ENCODE data around the gene ACTRT2. TPM values are rescaled to one million over a fixed set of nuclear protein-coding genes. Genes with fewer than 3 reads are reported as not detected.

The ACTRT2 gene
- total RNA-seq, 4 donors from 2014 or later = not detected

DNA sequence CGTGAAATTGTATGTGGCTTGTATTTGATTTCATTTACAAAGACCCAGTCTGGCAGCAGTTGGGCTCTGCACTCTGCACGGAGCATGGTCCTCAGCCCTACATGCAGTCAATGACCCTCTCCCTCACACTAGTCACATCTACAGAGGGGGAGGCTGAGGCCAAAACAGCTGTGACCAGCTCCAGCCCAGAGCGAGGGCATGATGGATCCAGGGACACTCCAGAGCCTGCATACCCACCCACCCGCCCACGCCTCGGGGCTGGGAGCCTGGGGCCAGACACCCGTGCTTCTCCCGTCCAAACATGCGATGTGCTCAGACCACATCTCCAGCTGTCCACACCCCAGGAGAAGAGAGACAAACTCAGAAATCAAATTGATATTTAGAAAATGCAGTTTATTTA lies 33.8 kb downstream of the ACTRT2 start:
- no peak for TF ChIP-seq POLR2A (IDR thresholded peaks at IDR 0.05; ENCODE audit: low read depth)
- TF ChIP-seq, protein P1, sequence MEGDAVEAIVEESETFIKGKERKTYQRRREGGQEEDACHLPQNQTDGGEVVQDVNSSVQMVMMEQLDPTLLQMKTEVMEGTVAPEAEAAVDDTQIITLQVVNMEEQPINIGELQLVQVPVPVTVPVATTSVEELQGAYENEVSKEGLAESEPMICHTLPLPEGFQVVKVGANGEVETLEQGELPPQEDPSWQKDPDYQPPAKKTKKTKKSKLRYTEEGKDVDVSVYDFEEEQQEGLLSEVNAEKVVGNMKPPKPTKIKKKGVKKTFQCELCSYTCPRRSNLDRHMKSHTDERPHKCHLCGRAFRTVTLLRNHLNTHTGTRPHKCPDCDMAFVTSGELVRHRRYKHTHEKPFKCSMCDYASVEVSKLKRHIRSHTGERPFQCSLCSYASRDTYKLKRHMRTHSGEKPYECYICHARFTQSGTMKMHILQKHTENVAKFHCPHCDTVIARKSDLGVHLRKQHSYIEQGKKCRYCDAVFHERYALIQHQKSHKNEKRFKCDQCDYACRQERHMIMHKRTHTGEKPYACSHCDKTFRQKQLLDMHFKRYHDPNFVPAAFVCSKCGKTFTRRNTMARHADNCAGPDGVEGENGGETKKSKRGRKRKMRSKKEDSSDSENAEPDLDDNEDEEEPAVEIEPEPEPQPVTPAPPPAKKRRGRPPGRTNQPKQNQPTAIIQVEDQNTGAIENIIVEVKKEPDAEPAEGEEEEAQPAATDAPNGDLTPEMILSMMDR (IDR thresholded peaks at IDR 0.05) = no peak
- intact Hi-C loops (cut with DNase I) = no loop called here
- Histone ChIP-seq H3K4me1 (no peaks in the 10 kb centered on the region), H3K4me3 (no peak overlapping the region), H3K36me3 (no peaks in the 10 kb centered on the region), H3K27me3 (peaks cover 0 to 77% (median 0%) of the 10 kb centered on the region in 4 donors), H3K27ac (replicated peaks in 1 of 4) (no peak overlapping the region), H3K9me3 (peaks cover 0 to 5% (median 0%) of the 10 kb centered on the region in 4 donors)
- DNase-seq (ENCODE audit: extremely low spot score) = no peak
- 67% methylated on average over 9 of the region's 9 CpGs for WGBS

DNA sequence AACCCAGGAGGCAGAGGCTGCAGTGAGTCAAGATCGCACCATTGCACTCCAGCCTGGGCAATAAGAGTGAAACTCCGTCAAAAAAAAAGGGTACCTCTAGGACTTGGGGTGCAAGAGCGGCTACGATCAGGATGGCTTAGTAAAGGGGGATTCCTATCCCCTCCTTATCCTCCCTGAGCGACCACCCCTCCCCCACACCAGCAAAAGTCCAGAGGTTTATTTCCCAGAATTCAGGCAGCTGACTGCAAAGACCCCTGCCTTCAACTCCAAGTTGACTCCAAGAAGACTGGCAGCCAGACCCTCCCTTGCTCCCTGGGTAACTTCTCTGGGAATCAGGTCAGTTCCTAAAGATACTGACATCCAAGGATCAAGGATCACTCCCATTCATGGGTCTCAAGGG lies 35.4 kb downstream of the ACTRT2 start:
- 85% methylated on average over 5 of the region's 5 CpGs for WGBS
- no peak for DNase-seq (ENCODE audit: extremely low spot score)
- Histone ChIP-seq H3K4me1 (no peaks in the 10 kb centered on the region), H3K36me3 (no peaks in the 10 kb centered on the region), H3K27me3 (peaks cover 0 to 77% (median under 1%) of the 10 kb centered on the region in 4 donors), H3K9me3 (peaks cover 0 to 5% (median 0%) of the 10 kb centered on the region in 4 donors), H3K27ac (replicated peaks in 1 of 4) (no peak overlapping the region), H3K4me3 (no peak overlapping the region)
- intact Hi-C loops (cut with DNase I) = no loop called here
- no peak for TF ChIP-seq EP300 (IDR thresholded peaks at IDR 0.05)

DNA sequence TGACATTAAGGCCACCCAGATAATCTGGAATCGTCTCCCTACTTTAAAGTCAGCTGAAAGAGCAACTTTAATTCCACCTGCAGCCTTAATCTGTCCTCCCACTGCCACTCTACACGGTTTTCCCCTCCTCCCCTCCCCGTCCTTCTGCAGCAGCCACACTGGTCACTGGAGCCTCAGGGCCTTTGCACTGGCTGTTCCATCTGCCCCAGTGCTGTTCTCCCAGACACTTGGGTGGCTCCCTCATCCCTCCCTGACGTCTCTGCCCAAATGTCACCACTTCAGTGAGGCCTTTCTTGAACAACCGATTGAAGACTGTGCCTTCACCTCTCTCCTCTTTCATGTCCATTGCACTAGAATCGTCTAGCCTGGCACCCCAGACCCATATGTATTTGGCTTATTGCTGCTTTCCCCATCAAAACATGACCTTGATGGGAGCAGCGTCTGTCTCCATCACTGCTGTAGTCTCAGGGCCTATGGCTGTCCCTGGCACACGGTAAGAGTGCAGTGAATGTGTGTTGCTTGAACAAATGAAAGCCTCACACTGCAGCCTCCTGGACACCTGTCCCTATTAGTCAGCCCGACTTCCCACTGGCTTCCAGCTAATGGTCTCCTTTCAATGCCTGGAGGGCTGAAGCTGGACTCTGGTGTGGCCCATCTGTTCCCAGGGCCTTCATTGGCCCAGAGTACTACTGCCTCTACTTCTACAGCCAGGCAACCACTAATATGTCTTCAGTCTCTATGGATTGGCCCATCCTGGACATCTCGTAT lies 37.2 kb downstream of the ACTRT2 start:
- intact Hi-C loops (cut with DNase I) = no loop called here
- no peak overlapping the region for H3K4me3 ChIP-seq
- DNase-seq (ENCODE audit: extremely low spot score) = no peak
- H3K36me3 ChIP-seq = no peaks in the 10 kb centered on the region
- H3K9me3 ChIP-seq = peaks cover 0 to 5% (median 0%) of the 10 kb centered on the region in 4 donors
- H3K27ac ChIP-seq (replicated peaks in 1 of 4) = no peak overlapping the region
- H3K4me1 ChIP-seq = peaks cover 6 to 11% (median 10%) of the 10 kb centered on the region in 4 donors
- WGBS = 79% methylated on average over 10 of the region's 10 CpGs
- no peak for TF ChIP-seq EP300 (IDR thresholded peaks at IDR 0.05)
- TF ChIP-seq, protein P1 (IDR thresholded peaks at IDR 0.05) = no peak
- TF ChIP-seq POLR2A (IDR thresholded peaks at IDR 0.05; ENCODE audit: low read depth) = no peak
- no peak for TF ChIP-seq POLR2AphosphoS5 (IDR thresholded peaks at IDR 0.05)
- H3K27me3 ChIP-seq = peaks cover 11 to 77% (median 15%) of the 10 kb centered on the region in 4 donors

DNA sequence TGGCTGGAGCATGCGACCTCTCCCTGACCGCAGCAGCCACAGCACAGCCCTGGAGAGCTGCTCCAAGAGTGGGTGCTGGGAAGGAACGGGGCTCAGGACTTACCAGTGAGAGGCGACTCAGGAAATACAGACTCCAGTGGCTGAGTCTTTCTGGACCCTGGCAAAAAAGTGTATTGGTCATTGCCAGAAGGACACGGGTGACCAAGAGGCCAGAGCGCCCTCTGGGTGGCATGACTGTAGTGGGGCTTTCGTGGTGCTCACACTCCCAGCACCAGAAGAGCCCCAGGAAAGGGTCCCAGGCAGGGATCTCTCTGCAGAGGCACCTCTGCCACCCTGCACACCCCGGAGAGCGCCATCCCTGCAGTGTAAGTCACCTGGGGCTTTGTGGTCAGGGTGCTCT lies 38.9 kb downstream of the ACTRT2 start:
- DNase-seq (ENCODE audit: extremely low spot score) = no peak
- Histone ChIP-seq H3K4me1 (peaks cover 15 to 23% (median 20%) of the 10 kb centered on the region in 4 donors), H3K27me3 (peaks cover 11 to 77% (median 30%) of the 10 kb centered on the region in 4 donors), H3K36me3 (no peaks in the 10 kb centered on the region), H3K4me3 (no peak overlapping the region), H3K9me3 (peaks cover 0 to 5% (median 0%) of the 10 kb centered on the region in 4 donors), H3K27ac (replicated peaks in 1 of 4) (no peak overlapping the region)
- intact Hi-C loops (cut with DNase I) = no loop called here
- TF ChIP-seq POLR2AphosphoS5 (IDR thresholded peaks at IDR 0.05) (no peak), EP300 (IDR thresholded peaks at IDR 0.05) (no peak), POLR2A (IDR thresholded peaks at IDR 0.05; ENCODE audit: low read depth) (no peak)
- TF ChIP-seq, protein P1 (IDR thresholded peaks at IDR 0.05) = no peak
- 92% methylated on average over 4 of the region's 9 CpGs for WGBS

DNA sequence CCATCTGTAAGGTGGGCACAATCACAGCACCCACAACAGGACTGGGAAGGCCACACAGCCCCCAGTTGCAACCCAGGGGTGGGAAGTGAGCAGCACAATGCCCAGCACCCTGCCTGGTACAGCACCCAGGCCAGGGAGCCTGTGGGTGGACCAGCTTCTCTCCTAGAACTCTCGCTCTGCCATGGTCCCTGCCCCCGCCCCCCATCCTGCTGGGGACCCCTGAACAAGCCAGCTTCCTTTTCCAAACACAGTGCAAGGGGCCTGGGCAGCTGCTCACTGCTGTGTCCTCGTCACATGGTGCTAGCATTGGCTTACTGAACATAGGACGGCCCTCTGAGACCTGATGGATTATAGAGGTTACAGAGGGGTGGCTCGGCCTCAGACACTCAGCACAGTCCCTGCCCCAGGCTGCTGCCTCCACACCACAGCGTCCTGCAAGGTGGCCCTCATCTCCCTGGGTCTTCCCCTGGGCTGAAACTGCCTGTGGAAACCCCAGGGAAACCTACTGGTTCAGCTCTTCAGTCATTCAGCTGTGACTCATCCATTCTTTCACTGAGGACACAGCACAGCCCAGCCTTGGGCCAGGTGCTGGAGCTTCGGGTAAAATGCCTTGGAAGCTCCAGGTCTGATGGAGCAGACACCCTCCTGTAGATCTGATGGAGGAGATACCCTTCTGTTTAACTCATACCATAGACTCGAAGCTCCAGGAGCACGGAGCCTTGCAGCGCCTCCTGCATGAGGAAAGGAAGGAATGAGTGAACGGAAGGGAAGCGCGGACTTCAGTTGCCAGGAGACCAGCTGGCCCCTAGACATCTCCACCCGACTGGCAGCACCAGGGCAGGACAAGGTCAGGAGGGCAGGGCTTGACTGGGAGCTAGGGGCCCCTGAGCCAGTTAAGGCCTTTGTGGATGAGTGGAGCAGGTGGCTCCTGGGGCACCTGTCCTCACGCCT lies 39.6 kb downstream of the ACTRT2 start:
- Histone ChIP-seq H3K27me3 (peaks cover 11 to 83% (median 34%) of the 10 kb centered on the region in 4 donors), H3K9me3 (peaks cover 0 to 5% (median 0%) of the 10 kb centered on the region in 4 donors), H3K36me3 (no peaks in the 10 kb centered on the region), H3K27ac (replicated peaks in 1 of 4) (no peak overlapping the region), H3K4me3 (no peak overlapping the region), H3K4me1 (peaks cover 15 to 23% (median 20%) of the 10 kb centered on the region in 4 donors)
- no peak for DNase-seq (ENCODE audit: extremely low spot score)
- 75% methylated on average over 10 of the region's 15 CpGs for WGBS
- TF ChIP-seq, protein P1 (IDR thresholded peaks at IDR 0.05) = no peak
- TF ChIP-seq EP300 (IDR thresholded peaks at IDR 0.05) = no peak
- TF ChIP-seq POLR2AphosphoS5 (IDR thresholded peaks at IDR 0.05) = no peak
- TF ChIP-seq POLR2A (IDR thresholded peaks at IDR 0.05; ENCODE audit: low read depth) = no peak
- intact Hi-C loops (cut with DNase I) = no loop called here

Data from esophagus muscularis mucosa (tissue), 4 donors.